HEK293T (cell line): Measurements from ENCODE around the gene MRPS26.

Experiments used
- CTBP1 ChIP-seq: fragments of 450-650 bp; IDR thresholded peaks from 2 replicates; pipeline ENCODE4 v1.6.1; 2016; ENCODE audit warnings: borderline replicate concordance
- FOXK2 ChIP-seq: fragments of 450-650 bp; IDR thresholded peaks from 2 replicates; pipeline ENCODE4 v1.6.1; 2016; ENCODE audit warnings: mild to moderate bottlenecking

DNA sequence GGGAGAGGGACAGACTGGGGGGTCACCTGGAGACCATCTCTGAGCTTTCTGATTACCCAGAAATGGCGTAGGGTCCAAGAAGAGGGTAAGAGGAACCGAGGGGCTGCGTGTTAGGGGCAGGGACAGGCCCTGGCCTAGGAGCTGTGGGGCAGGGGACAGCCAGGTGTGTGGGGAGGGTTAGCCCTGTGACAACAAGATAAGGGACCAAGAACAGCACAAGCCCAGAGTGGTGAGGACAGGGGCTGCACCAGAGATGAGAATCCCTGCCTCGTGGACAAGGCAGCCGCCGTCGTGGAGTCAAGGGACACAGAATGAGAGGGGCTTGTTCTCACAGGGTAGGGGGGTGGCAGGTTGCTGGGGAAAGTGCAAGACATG, 39.1 kb downstream of the MRPS26 start:
- TF ChIP-seq FOXK2 (no peak), CTBP1 (no peak)
